HG02870 (cell line): Measurements from ENCODE around the gene PCDHB8.
"Not testable (repeated sequence)": the region's sequence is repeated elsewhere in the genome, so short reads cannot be mapped to it uniquely, and the experiment has no call there.

Source experiments
- ATAC-seq: cut with Tn5 transposase; IDR thresholded peaks from one replicate; pipeline ENCODE4 v1.9.1; 2021; ENCODE audit warnings: mild to moderate bottlenecking, moderate library complexity; ENCODE audit not compliant: unreplicated experiment

The PCDHB8 gene

GRCh38 chr5:141184117-141184855, 6.7 kb downstream of the PCDHB8 start:
- not testable (repeated sequence) for ATAC-seq

- ATAC-seq: no peak
Observed at GRCh38 chr5:141186897-141187512, 9.4 kb downstream of the PCDHB8 start, which contains the start of gene PCDHB9. TSS of gene PCDHB9 (plus strand) at chr5:141187161. CDS start at chr5:141187319, 158 bp downstream.

- ATAC-seq: not testable (repeated sequence)
Observed at GRCh38 chr5:141188682-141189081, 11.1 kb downstream of the PCDHB8 start.

- not testable (repeated sequence) for ATAC-seq
Observed at GRCh38 chr5:141189131-141189530, 11.5 kb downstream of the PCDHB8 start.

GRCh38 chr5:141192110-141192725, 14.6 kb downstream of the PCDHB8 start, which contains the start of gene PCDHB10:
TSS of gene PCDHB10 (plus strand) at chr5:141192353. CDS start at chr5:141192553, 200 bp downstream.
- no peak for ATAC-seq

- not testable (repeated sequence) for ATAC-seq
Observed at GRCh38 chr5:141194332-141194731, 16.7 kb downstream of the PCDHB8 start.

GRCh38 chr5:141196363-141196762, 18.8 kb downstream of the PCDHB8 start:
- no peak for ATAC-seq

GRCh38 chr5:141199359-141200235, 22.0 kb downstream of the PCDHB8 start, which contains the start of gene PCDHB11:
TSS of gene PCDHB11 (plus strand) at chr5:141199627. CDS start at chr5:141199775, 148 bp downstream.
- ATAC-seq: no peak

- ATAC-seq: not testable (repeated sequence)
Observed at GRCh38 chr5:141201126-141201525, 23.5 kb downstream of the PCDHB8 start.

- ATAC-seq: not testable (repeated sequence)
Observed at GRCh38 chr5:141201646-141202045, 24.1 kb downstream of the PCDHB8 start.

- no peak for ATAC-seq
Observed at GRCh38 chr5:141208478-141208877, 30.9 kb downstream of the PCDHB8 start, which contains the start of gene PCDHB12. TSS of gene PCDHB12 (plus strand) at chr5:141208719. CDS start at chr5:141208908, 189 bp downstream.

- not testable (repeated sequence) for ATAC-seq
Observed at GRCh38 chr5:141210281-141210680, 32.7 kb downstream of the PCDHB8 start.

- not testable (repeated sequence) for ATAC-seq
Observed at GRCh38 chr5:141210849-141211248, 33.3 kb downstream of the PCDHB8 start.

- not testable (repeated sequence) for ATAC-seq
Observed at GRCh38 chr5:141213656-141214339, 36.2 kb downstream of the PCDHB8 start, which contains the start of gene PCDHB13. TSS of gene PCDHB13 (plus strand) at chr5:141213919. CDS start at chr5:141214124, 205 bp downstream.

- ATAC-seq: not testable (repeated sequence)
Observed at GRCh38 chr5:141214583-141214982, 37.0 kb downstream of the PCDHB8 start.

- not testable (repeated sequence) for ATAC-seq
Observed at GRCh38 chr5:141215504-141215903, 37.9 kb downstream of the PCDHB8 start.

- not testable (repeated sequence) for ATAC-seq
Observed at GRCh38 chr5:141216035-141216434, 38.4 kb downstream of the PCDHB8 start.

GRCh38 chr5:141223112-141223783, 45.7 kb downstream of the PCDHB8 start, which contains the start of gene PCDHB14:
TSS of gene PCDHB14 (plus strand) at chr5:141223343. CDS start at chr5:141223506, 163 bp downstream.
- ATAC-seq: no peak

- ATAC-seq: not testable (repeated sequence)
Observed at GRCh38 chr5:141224844-141225243, 47.3 kb downstream of the PCDHB8 start.
